Measurements from ENCODE around the gene CTSE.

Gene CTSE

GRCh38 chr1:206049919-206050600 is 26.4 kb upstream of the CTSE start:
- DNase-seq: no peak

GRCh38 chr1:206049293-206049692 is 25.6 kb upstream of the CTSE start:
- DNase-seq: no peak

DNA sequence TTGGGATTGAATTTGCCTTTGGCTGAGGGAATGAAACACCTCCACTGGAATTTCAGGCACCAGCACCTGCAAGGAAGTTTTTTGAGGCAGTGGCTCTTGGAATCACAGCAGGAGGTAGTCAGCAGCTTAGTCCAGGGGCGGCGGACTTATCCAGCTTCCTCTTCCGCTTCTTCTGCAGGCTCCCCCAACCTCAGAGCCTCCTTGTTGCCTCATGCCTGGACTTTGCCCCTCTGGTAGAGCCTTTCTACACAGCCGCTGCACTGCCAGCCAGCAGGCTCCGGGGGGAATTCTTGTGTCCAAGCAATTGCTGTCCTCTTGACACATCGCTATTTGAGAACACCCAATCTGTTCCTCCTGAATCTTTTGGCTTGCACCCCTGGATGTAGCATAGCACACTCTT is 24.9 kb upstream of the CTSE start:
- no peak for DNase-seq

DNA sequence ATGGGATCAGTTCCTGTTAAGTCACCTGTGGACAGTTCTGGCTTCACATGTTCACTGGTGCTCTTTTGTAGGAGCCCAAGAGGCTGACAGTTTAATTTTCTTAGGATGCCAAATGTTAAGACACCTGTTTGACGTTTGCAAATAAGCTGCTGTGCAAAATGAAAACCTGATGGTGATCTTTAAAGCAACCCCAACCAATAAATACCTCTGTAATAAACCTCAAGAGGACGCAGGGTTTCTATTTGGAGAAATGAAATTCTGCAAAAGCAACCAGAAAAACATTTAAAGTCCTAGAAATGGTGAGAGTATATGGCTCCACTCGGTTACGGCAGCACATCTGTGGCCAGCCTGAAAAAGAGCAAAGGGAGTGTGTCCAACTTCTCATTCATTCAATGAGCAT is 23.6 kb upstream of the CTSE start:
- no peak for DNase-seq

GRCh38 chr1:206041640-206042039 is 17.9 kb upstream of the CTSE start:
- no peak for DNase-seq

GRCh38 chr1:206040328-206040727 is 16.6 kb upstream of the CTSE start:
- no peak for DNase-seq

DNA sequence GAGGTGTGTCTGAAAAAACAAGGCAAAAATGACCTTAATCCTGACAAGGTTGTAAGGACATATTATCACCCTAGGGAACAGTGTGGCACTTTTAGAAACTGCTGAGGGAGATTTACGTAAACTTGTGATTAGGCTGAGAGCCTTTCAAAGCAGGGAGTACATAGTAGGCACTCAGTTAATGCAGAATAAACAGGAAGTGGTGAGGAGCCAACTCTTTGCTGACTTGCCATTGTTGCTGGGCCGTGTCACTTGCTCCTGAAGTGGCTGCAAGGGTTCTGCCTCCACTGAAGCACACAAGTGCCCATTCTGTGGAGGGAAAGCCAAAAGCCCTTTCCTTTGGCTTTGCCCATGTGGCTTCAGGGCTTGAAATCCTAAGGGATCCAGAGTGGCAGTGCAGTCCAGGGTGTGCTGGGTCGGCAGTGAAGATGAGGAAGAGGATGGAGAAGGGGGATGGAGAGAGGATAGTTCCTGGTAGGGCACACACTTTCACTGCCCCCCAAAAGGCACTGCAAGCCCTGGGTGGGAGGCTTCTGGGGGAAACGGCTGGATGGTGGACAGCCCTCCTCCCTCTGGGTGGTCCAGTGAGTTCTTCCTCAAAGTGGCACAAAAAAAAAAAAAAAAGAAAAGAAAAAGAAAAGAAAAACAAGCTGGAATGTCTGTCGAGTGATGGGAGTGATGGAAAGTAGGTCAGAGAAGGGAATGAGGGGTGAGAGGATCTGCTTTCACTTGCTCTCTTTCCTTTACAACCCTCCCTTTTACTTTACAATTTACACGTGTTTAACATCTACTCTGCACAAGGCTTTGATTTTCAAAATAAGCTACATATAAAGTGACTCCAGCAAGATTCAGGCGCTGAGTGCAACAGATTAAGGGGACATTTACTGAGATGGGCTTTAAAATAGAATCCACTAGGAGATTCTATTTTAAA is 15.6 kb upstream of the CTSE start:
- no peak for DNase-seq

- DNase-seq: no peak
Measured at GRCh38 chr1:206037581-206037980, 13.9 kb upstream of the CTSE start.

DNA sequence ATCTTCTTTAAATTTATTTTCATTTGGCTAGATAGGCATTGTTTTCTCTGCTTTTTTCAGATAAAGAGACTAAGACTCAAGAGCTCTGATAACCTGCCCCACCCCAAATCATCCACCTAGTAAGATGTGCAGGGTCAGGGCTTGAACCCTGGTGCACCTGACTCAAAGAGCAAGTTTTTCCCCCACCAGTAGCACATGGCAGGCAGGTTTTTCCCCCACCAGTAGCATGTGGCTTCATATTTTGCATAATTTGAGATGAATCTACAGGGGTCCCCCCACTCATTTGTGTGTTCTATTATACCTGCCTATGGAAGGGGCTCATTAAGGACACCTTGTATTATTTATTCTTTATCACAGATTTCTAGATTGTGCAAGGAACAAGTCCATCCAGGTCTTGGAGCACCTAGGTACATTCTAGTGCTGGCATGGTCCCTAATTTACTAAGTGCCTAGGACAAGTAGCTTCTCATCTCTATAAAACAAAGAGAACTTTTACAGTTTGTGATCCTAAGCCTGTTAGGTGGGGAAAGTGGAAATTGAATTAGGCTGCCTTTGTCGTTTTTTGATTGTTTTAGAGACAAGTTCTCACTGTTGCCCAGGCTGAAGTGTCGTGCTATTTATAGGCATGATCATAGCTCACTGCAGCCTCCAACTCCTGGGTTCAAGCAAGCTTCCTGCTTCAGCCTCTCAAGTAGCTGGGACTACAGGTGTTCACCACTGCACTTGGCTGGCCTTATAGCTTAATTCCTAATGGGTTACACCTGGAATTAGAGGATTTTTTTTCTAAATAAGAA is 13.2 kb upstream of the CTSE start:
- DNase-seq: no peak

DNA sequence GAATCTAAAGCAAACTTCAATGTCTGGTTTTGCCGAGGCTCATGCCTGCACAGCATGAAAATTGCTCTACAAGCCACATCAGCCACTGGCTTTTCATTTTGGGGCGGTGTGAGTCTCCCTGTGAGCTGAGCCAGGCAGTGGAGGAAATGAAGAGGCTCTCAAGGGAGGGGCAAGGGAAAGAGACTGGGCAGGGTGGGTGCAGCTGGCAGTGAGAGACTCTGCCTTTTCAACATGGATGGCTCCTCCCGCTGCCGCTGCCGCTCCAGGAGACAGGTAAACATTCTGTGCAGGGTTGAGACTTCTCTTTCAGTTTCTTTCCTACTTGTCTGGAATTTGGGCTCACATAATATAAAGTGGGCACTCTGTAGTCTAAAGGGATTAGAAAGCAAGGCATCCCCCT is 11.3 kb upstream of the CTSE start:
- DNase-seq: no peak

GRCh38 chr1:206032380-206033140 is 8.9 kb upstream of the CTSE start:
- no peak for DNase-seq

- DNase-seq: no peak
Measured at GRCh38 chr1:206030714-206031113, 7.0 kb upstream of the CTSE start.

- no peak for DNase-seq
Measured at GRCh38 chr1:206030191-206030590, 6.5 kb upstream of the CTSE start.

GRCh38 chr1:206029484-206029883 is 5.8 kb upstream of the CTSE start:
- DNase-seq: no peak

DNA sequence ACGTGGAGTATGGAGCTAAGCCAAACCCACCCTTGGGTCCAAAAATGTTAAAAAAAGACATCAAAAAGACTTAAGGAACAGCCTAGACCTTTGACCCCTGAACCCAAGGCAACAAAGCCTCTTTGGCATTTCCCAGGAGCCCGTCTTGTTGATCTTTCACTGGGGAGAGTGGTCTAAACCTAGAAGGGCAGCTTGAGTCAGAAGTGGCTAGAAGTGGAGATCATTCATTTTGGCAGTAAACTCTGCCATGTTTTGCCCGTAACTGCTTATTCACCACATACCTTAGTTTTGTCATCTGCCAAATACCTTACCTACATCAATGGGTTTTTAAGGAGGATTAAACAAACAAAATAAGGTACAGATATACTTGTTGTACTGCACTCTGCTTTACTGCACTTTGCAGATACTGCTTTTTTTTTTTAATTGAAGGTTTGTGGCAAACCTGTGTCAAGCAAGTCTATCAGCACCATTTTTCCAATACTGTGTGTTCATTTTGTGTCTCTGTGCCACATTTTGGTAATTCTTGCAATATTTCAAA is 1.7 kb upstream of the CTSE start:
- no peak for DNase-seq

DNA sequence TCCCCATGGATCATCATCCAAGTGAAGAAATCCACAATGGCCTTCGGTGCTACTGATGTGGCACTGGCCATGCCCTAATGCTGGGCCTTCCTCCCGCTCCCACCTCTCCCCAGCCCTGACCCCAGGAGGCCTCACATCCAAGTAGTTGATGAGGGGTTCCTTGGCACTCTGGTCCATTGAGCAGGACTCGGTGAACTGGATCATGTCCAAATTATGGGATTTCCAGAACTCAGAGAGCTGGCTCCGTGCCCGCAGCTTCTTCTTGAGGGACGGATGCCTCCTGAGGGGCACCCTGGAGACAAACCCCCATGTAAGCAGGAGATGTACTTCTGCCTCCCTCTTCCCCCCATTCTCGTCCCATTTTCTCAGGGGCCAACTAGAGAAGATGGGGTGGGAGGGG is 929 bp downstream of the CTSE start:
- no peak for DNase-seq

DNA sequence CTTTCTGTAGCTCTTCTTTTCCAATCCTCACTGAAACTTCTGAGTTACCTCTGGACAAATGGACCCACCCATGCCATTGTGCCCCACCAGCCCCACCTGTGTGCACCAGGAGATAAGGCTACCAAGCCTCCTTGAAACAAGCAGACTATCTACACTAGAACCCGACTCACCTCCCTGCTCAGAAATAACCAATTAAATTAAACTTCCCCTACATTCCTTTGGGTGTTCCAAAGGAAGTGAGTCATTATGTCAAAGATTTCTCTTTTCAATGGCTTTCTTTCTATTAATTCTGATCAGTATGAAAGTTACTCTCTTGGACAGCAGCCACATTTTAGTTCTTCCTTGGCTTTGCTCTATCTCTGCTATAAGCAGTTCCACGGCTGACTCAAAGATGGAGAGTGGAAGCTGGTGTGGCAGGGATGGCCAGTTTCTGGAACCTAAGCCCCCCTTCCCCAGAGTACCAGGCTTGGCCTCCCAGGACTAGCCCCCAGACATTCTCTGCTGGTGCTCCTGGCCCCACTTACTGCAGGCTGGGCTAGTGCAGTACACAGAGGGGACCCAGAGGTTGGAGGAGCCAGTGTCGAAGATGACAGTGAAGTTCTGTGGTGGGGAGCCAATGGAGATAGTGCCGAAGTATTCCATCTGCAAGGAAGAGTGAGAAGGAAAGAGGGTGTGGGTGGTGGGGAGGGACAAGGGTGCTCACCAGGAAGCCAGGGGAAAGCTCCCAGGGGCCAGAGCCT is 1.9 kb downstream of the CTSE start:
- DNase-seq: no peak

- no peak for DNase-seq
Measured at GRCh38 chr1:206021008-206021625, 2.6 kb downstream of the CTSE start.

- no peak for DNase-seq
Measured at GRCh38 chr1:206020393-206021007, 3.2 kb downstream of the CTSE start.

- no peak for DNase-seq
Measured at GRCh38 chr1:206015071-206015470, 8.6 kb downstream of the CTSE start.

DNA sequence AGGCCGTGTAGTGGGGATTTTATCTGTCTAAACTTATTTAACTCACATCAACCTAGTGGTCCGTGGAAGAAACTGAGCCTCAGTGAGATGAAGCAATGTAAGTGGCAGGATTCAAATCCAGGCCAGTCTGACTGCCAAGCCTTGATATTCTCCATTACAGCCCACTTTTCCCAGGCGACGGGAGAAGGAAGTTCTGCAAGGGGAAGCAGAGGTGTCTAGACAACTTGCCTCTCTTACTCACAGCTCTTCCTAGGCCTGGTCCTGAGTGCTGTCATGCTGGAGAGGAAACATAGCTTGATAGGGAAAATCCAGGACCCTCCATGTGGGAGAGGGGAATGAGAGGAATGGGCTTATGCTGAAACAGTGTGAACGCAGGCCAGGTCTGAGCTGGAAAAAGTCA is 9.1 kb downstream of the CTSE start:
- no peak for DNase-seq

Data from activated gamma-delta T cell (primary cell).